Activated CD8-positive, alpha-beta memory T cell treated with anti-CD3 and anti-CD28 coated beads, Interleukin-2, amount 50 U/mL, for 48 hours (primary cell): ENCODE data around the gene RNF2.
"Not testable (repeated sequence)": the region's sequence is repeated elsewhere in the genome, so short reads cannot be mapped to it uniquely, and the experiment has no call there.

Source experiments
- DNase-seq: peaks from one replicate; pipeline ENCODE4 v3.0.0-alpha.2; 2020

Gene RNF2

GRCh38 chr1:185050823-185051451 is 5.6 kb downstream of the RNF2 start:
- DNase-seq = no peak

- DNase-seq = no peak
Measured at GRCh38 chr1:185053204-185053603, 7.8 kb downstream of the RNF2 start.

DNA sequence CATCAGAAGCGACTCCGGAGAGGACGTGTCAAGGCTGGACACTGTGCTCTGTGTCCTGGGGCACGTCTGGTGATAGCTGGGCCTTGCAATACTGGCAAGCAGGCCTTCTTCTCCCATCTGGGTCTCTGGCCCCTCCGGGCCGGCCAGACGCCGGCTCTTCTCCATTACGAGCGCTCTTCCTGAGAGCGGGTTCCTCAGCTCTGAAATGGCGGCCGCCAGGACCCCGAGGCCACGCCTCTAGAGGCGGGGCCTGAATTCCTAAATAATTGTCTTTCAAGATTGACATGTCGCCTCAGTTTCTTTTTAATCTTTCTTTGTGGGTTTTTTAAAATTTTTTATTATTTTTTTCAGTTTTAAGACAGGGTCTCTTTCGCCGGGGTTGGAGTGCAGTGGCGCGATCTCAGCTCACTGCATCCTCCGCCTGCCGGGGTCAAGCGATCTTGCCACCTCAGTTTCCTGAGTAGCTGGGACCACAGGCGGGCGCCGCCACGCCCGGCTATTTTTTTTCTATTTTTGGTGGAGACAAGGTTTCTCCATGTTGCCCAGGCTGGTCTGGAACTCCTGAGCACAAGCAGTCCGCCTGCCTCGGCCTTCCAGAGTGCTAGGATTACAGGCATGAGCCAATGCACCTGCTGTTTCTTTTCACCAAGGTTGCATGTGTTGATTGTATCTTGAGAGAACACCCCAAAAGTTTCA is 9.2 kb downstream of the RNF2 start:
- DNase-seq = no peak

DNA sequence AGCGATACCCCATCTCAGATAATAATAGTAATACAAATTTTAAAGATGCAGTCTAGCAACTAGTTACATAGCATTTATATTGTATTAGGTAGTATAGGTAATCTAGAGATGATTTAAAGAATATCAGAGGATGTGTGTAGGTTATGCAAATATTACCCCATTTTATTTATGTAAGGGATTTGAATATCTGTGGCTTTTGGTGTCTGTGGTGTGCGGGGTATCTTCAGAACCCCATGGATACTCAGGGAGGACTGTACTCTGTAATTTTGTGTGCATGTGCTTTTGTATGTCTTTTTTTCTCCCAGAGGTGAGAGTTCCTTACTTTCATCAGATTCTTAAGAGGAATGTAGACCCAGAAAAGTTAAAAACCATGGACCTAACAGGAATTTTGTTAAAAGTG is 12.8 kb downstream of the RNF2 start:
- no peak for DNase-seq

DNA sequence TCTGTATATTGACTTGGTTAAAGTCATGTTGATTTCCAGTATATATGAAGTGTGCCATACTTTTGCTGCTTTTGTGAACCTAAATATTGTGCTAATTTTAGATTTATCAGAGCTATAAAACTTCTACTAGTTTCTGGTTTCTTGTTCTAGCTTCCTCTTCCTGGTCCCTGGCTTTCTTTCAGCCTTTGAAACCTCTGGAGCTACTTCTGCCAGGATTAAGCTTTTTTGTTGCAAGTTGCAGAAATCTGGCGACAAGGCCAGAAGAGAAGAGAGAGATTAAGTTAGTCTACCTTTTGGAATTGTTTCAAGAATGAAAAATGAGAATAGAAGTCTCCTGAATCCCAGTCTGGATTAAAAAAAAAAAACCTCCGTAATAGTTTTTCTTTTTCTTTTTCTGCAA is 13.5 kb downstream of the RNF2 start:
- DNase-seq = no peak

DNA sequence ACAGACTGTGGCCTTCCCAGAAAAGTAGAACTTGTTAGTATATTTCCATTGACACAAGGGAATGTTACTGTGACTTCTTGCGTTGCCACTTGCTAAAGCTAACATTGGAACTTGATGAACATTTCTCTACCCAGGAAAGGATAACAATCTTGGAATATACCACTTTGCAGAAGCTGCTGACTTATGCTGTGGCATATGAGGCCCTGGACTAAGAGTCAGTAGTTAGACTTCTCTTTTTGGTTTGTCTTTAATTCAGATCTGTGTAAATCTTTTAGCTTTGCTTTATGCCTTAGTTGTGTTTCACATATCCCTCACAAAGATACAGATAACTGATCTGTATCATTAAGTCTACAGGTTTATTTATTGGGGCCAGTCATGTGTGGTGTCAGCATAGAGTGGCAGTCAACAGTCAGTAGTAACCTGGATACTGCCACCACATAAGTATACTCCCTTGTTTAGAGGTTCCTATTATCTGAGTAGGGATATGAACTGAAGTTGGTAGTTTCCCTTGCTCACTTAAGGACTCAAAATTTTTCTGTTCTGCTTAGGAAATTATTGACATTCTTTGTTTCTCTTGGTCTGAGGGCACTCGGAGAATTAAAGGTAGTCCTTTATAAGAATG is 14.7 kb downstream of the RNF2 start:
- no peak for DNase-seq

GRCh38 chr1:185062710-185063370 is 17.5 kb downstream of the RNF2 start:
- DNase-seq = no peak

DNA sequence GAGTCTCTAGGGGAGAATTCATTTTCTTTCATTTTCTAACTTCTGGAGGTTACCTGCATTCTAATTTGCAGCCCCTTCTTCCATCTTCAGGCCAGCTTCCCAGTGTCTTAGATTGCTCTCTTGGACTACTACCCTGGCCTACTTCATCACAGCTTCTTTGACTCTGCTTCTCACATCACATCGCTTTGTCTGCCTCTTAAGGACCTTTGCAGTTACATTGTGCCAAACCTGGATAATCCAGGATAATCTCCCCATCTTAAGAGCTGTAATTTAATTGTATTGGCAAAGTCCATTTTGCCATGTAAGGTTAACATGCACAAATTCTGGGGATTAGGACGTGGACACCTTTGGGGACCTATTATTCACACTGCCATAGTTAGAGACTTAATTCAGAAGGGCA is 18.4 kb downstream of the RNF2 start:
- no peak for DNase-seq

- DNase-seq = not testable (repeated sequence)
Measured at GRCh38 chr1:185065006-185065405, 19.6 kb downstream of the RNF2 start.

DNA sequence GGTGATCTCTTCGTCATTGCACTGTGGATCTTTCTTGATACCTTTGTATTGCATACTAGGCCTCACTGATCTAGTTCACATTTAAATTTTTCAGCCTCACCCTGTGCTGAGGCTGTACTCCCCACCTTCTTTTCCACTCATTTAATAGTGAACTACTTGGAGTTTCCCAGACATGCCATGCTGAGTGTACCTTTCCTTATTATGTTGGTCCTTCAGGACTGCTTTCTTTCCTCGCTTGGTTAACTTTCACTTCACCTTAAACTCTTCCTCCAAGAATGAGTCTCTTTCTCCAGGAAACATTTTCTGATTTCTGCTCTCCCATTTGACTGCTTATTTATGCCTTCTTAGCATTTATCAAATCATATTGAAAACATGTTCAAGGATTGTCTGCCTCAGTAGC is 20.8 kb downstream of the RNF2 start:
- no peak for DNase-seq

DNA sequence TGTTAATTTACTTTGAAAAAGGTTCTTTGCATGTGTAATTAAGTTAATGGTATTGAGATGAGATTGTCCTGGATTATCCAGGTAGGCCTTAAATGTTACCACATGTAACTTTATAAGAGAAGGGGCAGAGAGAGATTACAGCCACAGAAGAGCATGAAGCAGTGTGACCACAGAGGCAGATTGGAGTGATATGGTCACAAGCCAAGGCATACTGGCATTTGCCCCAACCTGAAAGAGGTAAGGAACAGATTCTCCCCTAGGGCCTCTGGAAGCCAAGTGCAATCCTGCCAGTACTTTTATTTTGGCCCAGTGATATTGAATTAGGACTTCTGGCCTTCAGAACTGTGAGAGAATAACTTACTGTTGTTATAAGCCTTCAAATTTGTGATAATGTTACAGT is 23.0 kb downstream of the RNF2 start:
- DNase-seq = no peak

- DNase-seq = no peak
Measured at GRCh38 chr1:185069202-185069772, 23.9 kb downstream of the RNF2 start.

GRCh38 chr1:185070051-185070450 is 24.7 kb downstream of the RNF2 start:
- DNase-seq = no peak

- no peak for DNase-seq
Measured at GRCh38 chr1:185073725-185074124, 28.4 kb downstream of the RNF2 start.

DNA sequence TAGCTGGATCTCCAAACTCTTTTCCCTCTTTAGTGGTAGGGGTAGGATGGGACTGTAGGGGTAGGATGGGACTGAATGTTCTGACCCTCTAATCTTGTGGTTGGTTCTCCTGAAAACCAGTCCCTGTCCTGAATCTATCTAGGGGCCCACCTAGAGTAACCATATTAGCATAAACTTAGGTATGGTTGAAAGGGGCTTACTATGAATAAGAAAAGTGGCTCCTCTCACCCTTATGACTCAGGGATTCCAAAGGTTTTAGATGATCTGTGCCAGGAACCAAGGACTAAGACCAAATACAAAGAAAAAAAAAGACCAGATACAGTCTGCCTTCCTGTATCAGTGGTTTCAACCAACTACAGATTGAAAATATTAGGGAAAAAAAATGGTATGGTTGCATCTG is 28.9 kb downstream of the RNF2 start:
- no peak for DNase-seq

DNA sequence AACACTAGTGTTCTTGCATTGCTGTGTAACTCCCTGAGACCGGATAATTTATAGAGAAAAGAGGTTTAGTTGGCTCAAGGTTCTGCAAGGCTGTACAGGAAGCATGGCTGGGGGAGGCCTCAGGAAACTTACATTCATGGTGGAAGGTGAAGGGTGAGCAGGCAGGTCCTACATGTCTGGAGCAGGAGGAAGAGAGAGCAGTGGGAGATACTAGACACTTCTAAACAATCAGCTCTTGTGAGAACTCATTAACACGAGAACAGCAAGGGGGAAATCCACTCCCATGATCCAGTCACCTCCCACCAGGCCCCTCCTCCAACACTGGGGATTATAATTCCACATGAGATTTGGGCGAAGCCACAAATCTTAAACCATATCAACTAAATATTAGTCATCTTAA is 30.1 kb downstream of the RNF2 start:
- DNase-seq = no peak

GRCh38 chr1:185077374-185077773 is 32.0 kb downstream of the RNF2 start:
- no peak for DNase-seq

DNA sequence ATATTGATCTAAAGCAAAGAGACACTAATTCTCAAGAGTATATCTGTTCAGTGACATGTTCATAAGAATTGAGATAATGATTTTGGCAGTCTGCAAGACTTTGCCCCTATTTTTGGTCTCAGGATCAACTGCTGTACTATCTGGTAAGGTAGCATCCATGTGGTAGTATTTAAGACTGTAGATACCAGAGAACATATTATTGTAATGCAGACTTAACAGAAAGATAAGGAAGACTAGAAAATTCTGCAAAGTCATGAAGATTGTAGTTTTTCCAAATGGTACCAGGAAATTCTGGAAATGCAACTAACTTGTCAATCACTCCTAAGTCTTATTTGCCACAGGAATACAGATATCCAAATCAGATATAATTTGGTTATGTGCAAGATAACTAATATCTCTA is 35.1 kb downstream of the RNF2 start:
- DNase-seq = no peak

DNA sequence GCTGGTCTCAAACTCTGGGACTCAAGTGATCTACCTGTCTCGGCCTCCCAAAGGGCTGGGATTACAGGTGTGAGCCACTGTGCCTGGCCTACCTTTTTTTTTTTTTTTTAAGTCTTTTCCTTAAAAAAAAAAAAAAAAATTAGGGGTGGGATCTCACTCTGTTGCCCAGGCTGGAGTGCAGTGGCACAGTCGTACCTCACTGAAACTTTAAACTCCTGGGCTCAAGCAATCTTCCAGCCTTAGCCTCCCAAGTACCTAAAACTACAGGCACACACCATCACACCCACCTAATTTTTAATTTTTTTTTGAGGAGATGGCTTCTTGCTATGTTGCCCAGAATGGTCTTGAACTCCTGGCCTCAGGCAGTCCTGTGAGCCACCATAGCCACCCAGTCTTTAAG is 38.5 kb downstream of the RNF2 start:
- no peak for DNase-seq

DNA sequence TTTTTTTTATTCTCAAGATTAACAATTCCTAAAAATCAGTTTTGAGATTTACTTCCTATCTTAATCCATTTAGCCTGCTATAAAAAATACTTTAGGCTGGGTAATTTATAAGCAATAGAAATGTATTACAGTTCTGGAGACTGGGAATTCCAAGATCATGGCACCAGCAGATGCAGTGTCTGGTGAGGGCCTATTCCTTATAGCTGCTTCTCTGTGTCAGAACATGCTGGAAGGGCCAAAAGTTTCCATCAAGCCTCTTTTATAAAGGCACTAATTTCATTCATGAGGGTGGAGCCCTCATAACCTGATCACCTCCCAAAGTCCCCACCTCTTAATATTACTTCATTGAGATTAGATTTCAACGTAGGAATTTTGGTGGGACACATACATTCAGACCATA is 41.7 kb downstream of the RNF2 start:
- DNase-seq = no peak

- DNase-seq = no peak
Measured at GRCh38 chr1:185087746-185088145, 42.4 kb downstream of the RNF2 start.

GRCh38 chr1:185091480-185091879 is 46.1 kb downstream of the RNF2 start:
- no peak for DNase-seq

DNA sequence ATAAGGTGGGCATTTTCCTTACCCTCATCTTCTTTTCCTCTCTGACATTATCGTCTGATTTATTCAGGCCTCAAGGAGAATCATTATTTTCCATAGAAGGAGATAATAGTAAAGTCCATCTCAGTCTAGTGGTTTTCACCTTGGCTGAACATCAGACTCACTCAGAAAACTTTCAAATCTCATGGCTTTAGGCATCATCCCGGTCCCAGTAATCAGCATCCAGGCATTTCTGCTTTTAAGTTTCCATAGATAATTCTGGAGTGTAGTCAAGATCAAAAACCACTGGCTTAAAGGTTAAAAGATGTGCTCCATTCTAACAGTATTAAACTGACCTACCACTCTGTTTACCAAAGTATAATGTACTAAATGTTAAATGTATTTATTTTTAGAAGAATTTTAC is 49.4 kb downstream of the RNF2 start:
- no peak for DNase-seq

- DNase-seq = no peak
Measured at GRCh38 chr1:185096531-185096930, 51.2 kb downstream of the RNF2 start.
